Stimulated activated CD8-positive, alpha-beta memory T cell treated with anti-CD3 and anti-CD28 coated beads, Interleukin-7, amount 100 ng/mL, for 48 hours (primary cell): ENCODE results near the gene CCK.

Experiments used
- DNase-seq, 2 donors: peaks; one replicate each; pipeline ENCODE4 v3.0.0-alpha.2; 2020; ENCODE audit warnings: low read depth in 1 of 2; ENCODE audit errors: extremely low read depth in 1 of 2

The CCK gene

GRCh38 chr3:42226470-42227425 is 39.2 kb downstream of the CCK start:
- no peak for DNase-seq

- DNase-seq: no peak
Measured at GRCh38 chr3:42225486-42226363, 40.3 kb downstream of the CCK start.

- no peak for DNase-seq
Measured at GRCh38 chr3:42224658-42225421, 41.1 kb downstream of the CCK start.

GRCh38 chr3:42224178-42224577 is 41.8 kb downstream of the CCK start:
- DNase-seq: no peak

- no peak for DNase-seq
Measured at GRCh38 chr3:42222942-42223693, 42.9 kb downstream of the CCK start.

GRCh38 chr3:42220436-42221121 is 45.4 kb downstream of the CCK start:
- DNase-seq: no peak

GRCh38 chr3:42216931-42217333 is 49.1 kb downstream of the CCK start:
- no peak for DNase-seq

- DNase-seq: no peak
Measured at GRCh38 chr3:42216302-42216701, 49.7 kb downstream of the CCK start.

GRCh38 chr3:42214565-42215283 is 51.3 kb downstream of the CCK start:
- DNase-seq: no peak

- no peak for DNase-seq
Measured at GRCh38 chr3:42214064-42214463, 51.9 kb downstream of the CCK start.

GRCh38 chr3:42213417-42213816 is 52.6 kb downstream of the CCK start:
- no peak for DNase-seq

GRCh38 chr3:42210726-42211125 is 55.3 kb downstream of the CCK start:
- no peak for DNase-seq

GRCh38 chr3:42209917-42210316 is 56.1 kb downstream of the CCK start:
- no peak for DNase-seq
